K562 (cell line): ENCODE data around the gene RRP7A. TPM values are rescaled to one million over a fixed set of nuclear protein-coding genes. Genes with fewer than 3 reads are reported as not detected.

Experiments
- CBX2 ChIP-seq: fragments of 200-600 bp; sonication (generic); IDR thresholded peaks from one replicate; pipeline ENCODE4 v1.6.1; 2012; ENCODE audit warnings: mild to moderate bottlenecking, low read length, inconsistent platforms; ENCODE audit not compliant: insufficient read depth, poor library complexity, severe bottlenecking
- EP300 ChIP-seq: IDR thresholded peaks from 2 replicates; pipeline ENCODE4 v1.6.1; 2012; ENCODE audit warnings: low read length, improper control_type of control experiment
- FOXA1 ChIP-seq: fragments of 450-650 bp; IDR thresholded peaks from 2 replicates; pipeline ENCODE4 v1.6.1; 2016; ENCODE audit warnings: mild to moderate bottlenecking, borderline replicate concordance
- FOXK2 ChIP-seq, 2 experiments: fragments of 450-650 bp; IDR thresholded peaks in 1 of 2; conservative IDR thresholded peaks in 1 of 2; 2 replicates each; pipeline ENCODE4 v1.6.1; 2016; ENCODE audit warnings: low read depth in 2 of 2, mild to moderate bottlenecking in 1 of 2
- NFIC ChIP-seq: fragments of 450-650 bp; IDR thresholded peaks from 2 replicates; pipeline ENCODE4 v1.6.1; 2017; ENCODE audit warnings: mild to moderate bottlenecking, inconsistent platforms
- POLR2A ChIP-seq: fragments of 450-650 bp; conservative IDR thresholded peaks from 2 replicates; pipeline ENCODE4 v1.6.1; 2016
- RCOR1 ChIP-seq, 2 experiments: IDR thresholded peaks; 2 replicates each; pipeline ENCODE4 v1.6.1; 2012; ENCODE audit warnings: low read depth in 2 of 2, low read length in 2 of 2, borderline replicate concordance in 1 of 2, improper control_type of control experiment in 1 of 2
- RREB1 ChIP-seq: fragments of 250-450 bp; sonication (Bioruptor Pico); IDR thresholded peaks from 2 replicates; pipeline ENCODE4 v1.4.0; 2020
- SIX5 ChIP-seq, 2 experiments: IDR thresholded peaks; 2 replicates each; pipeline ENCODE4 v1.6.1; 2011; ENCODE audit warnings: low read length in 2 of 2, borderline replicate concordance in 1 of 2, low read depth in 1 of 2, mild to moderate bottlenecking in 1 of 2, moderate library complexity in 1 of 2; ENCODE audit not compliant: insufficient read depth in 1 of 2
- SMC3 ChIP-seq: conservative IDR thresholded peaks from 2 replicates; pipeline ENCODE4 v1.6.1; 2011; ENCODE audit warnings: low read depth, low read length, improper control_type of control experiment; ENCODE audit not compliant: insufficient read depth
- SUPT5H ChIP-seq: fragments of 450-650 bp; IDR thresholded peaks from 2 replicates; pipeline ENCODE4 v1.6.1; 2016
- TFE3 ChIP-seq: fragments of 450-650 bp; formaldehyde crosslinking; IDR thresholded peaks from 2 replicates; pipeline ENCODE4 v1.4.0; 2020; ENCODE audit warnings: mild to moderate bottlenecking, mixed read lengths
- ZBTB34 ChIP-seq: fragments of 250-450 bp; sonication (Bioruptor Pico); IDR thresholded peaks from 2 replicates; pipeline ENCODE4 v1.8.0; 2021; ENCODE audit warnings: mild to moderate bottlenecking, moderate library complexity
- polyA plus RNA-seq, 8 experiments: library from polyadenylated mRNA; depleted of rRNA in 4 of 8; stranded (reverse) in 5 of 8; unstranded in 3 of 8; fragments of >200 nt; fragmentation: Nextera tagmentation in 2 of 8; fragmentation: Illumina TruSeq in 1 of 8; extraction: Ambion mirVana in 2 of 8; extraction: Trizol in 1 of 8; gene quantifications; 2 replicates each; pipeline versions ENCODE4 v1.2.1 to v1.2.3, GENCODE V29; 2011 to 2014; ENCODE audit warnings: inconsistent platforms in 1 of 8, missing spikeins in 1 of 8
- total RNA-seq, 7 experiments: library from RNA; depleted of rRNA in 6 of 7; stranded (reverse); fragments of >200 nt in 6 of 7; fragmentation: Illumina TruSeq in 2 of 7; extraction: Trizol in 2 of 7; gene quantifications; 2 replicates each; pipeline versions ENCODE4 v1.2.1 to v1.2.3, GENCODE V29; 2011 to 2021; ENCODE audit warnings: low replicate concordance in 1 of 7
- TF ChIP-seq, protein P1 (sequence below): fragments of 450-650 bp; IDR thresholded peaks from 2 replicates; pipeline ENCODE4 v1.6.1; 2017; ENCODE audit warnings: antibody characterized with exemption
- TF ChIP-seq, protein P2 (sequence below): fragments of 250-450 bp; sonication (Bioruptor Pico); IDR thresholded peaks from 2 replicates; pipeline ENCODE4 v1.8.0; 2022; ENCODE audit warnings: inconsistent platforms, mild to moderate bottlenecking, moderate library complexity, borderline replicate concordance

Gene RRP7A
- total and polyA plus RNA-seq, 9 of the 15 experiments (the other 6 are each of a cell fraction or from before 2014, with no cell fraction given): 3.4 to 74.1 (median 40.3) TPM

- TF ChIP-seq RREB1 (no peak), POLR2A (peak; percentile 62), NFIC (peak; percentile 66; the same call in 1 of the 2 replicates), ZBTB34 (no peak), SUPT5H (0 out of 2 replicates have a peak, but pooled peaks have one; percentile 56), TFE3 (no peak), CBX2 (no peak), EP300 (no peak), SIX5 (IDR thresholded peaks at IDR 0.05; ENCODE audit: borderline replicate concordance in 1 of 2, insufficient read depth in 1 of 2, low read depth in 1 of 2, low read length in 2 of 2) (no peak), FOXA1 (no peak), RCOR1 (IDR thresholded peaks at IDR 0.05; ENCODE audit: borderline replicate concordance in 1 of 2, low read depth in 2 of 2, low read length in 2 of 2) (no peak), FOXK2 (conservative IDR thresholded peaks at IDR 0.05 in 1 of 2, IDR thresholded peaks at IDR 0.05 in 1 of 2; ENCODE audit: low read depth in 2 of 2) (no peak), SMC3 (no peak)
- TF ChIP-seq, protein P1, sequence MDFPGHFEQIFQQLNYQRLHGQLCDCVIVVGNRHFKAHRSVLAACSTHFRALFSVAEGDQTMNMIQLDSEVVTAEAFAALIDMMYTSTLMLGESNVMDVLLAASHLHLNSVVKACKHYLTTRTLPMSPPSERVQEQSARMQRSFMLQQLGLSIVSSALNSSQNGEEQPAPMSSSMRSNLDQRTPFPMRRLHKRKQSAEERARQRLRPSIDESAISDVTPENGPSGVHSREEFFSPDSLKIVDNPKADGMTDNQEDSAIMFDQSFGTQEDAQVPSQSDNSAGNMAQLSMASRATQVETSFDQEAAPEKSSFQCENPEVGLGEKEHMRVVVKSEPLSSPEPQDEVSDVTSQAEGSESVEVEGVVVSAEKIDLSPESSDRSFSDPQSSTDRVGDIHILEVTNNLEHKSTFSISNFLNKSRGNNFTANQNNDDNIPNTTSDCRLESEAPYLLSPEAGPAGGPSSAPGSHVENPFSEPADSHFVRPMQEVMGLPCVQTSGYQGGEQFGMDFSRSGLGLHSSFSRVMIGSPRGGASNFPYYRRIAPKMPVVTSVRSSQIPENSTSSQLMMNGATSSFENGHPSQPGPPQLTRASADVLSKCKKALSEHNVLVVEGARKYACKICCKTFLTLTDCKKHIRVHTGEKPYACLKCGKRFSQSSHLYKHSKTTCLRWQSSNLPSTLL: no peak
- TF ChIP-seq, protein P2, sequence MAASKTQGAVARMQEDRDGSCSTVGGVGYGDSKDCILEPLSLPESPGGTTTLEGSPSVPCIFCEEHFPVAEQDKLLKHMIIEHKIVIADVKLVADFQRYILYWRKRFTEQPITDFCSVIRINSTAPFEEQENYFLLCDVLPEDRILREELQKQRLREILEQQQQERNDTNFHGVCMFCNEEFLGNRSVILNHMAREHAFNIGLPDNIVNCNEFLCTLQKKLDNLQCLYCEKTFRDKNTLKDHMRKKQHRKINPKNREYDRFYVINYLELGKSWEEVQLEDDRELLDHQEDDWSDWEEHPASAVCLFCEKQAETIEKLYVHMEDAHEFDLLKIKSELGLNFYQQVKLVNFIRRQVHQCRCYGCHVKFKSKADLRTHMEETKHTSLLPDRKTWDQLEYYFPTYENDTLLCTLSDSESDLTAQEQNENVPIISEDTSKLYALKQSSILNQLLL (CRISPR knock-in tag): no peak
These were observed 8.2 kb downstream of the RRP7A start (continued) for GRCh38 chr22:42511401-42511891.
